Kidney (tissue), 14 donors: ENCODE results near the gene SEC24D. TPM values are rescaled to one million over a fixed set of nuclear protein-coding genes. Genes with fewer than 3 reads are reported as not detected.

Experiments
- DNase-seq, 5 donors: peaks; one replicate each; pipeline ENCODE4 v3.0.0-alpha.2; 2013 to 2020
- FAIRE-seq: peaks from 2 replicates; lab custom pipeline; 2012; peaks lifted over from hg19 to GRCh38; lab: Jason Lieb, UNC
- H3K27ac ChIP-seq, 2 donors: one replicate each; pipeline ENCODE4 v1.7.0; 2013; ENCODE audit warnings: low read depth in 2 of 2, low read length in 2 of 2, inconsistent platforms in 1 of 2
- H3K27me3 ChIP-seq: one replicate; pipeline ENCODE4 v1.7.1; 2013; ENCODE audit warnings: low read length, inconsistent platforms; ENCODE audit not compliant: control insufficient read depth, insufficient read depth
- H3K36me3 ChIP-seq, 3 donors: one replicate each; pipeline versions ENCODE4 v1.7.0 to v1.7.1; 2013; ENCODE audit warnings: low read length in 3 of 3, control low read depth in 1 of 3, inconsistent platforms in 1 of 3; ENCODE audit not compliant: insufficient read depth in 3 of 3, control insufficient read depth in 2 of 3
- H3K4me1 ChIP-seq, 3 donors: one replicate each; pipeline versions ENCODE4 v1.7.0 to v1.7.1; 2013; ENCODE audit warnings: low read length in 3 of 3, inconsistent platforms in 1 of 3, low read depth in 1 of 3; ENCODE audit not compliant: control insufficient read depth in 2 of 3, insufficient read depth in 2 of 3
- H3K4me3 ChIP-seq, 3 donors: one replicate each; pipeline versions ENCODE4 v1.7.0 to v1.8.1; 2013; ENCODE audit warnings: low read length in 3 of 3, control low read depth in 1 of 3, inconsistent platforms in 1 of 3
- H3K9ac ChIP-seq, 3 donors: one replicate each; pipeline versions ENCODE4 v1.7.0 to v1.7.1; 2013; ENCODE audit warnings: low read length in 3 of 3, control low read depth in 1 of 3, inconsistent platforms in 1 of 3
- H3K9me3 ChIP-seq, 3 donors: one replicate each; pipeline versions ENCODE4 v1.7.0 to v1.7.1; 2013; ENCODE audit warnings: low read length in 3 of 3, control low read depth in 1 of 3, inconsistent platforms in 1 of 3; ENCODE audit not compliant: control insufficient read depth in 2 of 3, insufficient read depth in 1 of 3
- intact Hi-C: fragments of 100-400 bp; cut with DNase I; formaldehyde crosslinking; loops from one replicate; pipeline ENCODE4 v1.11.1; 2022
- polyA plus RNA-seq: library from polyadenylated mRNA; stranded (reverse); fragments of 350-450 nt; fragmentation: Illumina TruSeq; extraction: RNeasy Lipid Tissue Mini Kit (QIAGEN cat#74804); gene quantifications from one replicate; pipeline ENCODE4 v1.2.3, GENCODE V29; 2014; ENCODE audit warnings: low read depth, low replicate concordance; ENCODE audit not compliant: insufficient read depth
- total RNA-seq: library from RNA; stranded (reverse); fragmentation: NEBNext Ultra II Directional; extraction: Animal tissue kit (Norgen Biotek cat#: 25700); gene quantifications from one replicate; pipeline ENCODE4 v1.2.1, GENCODE V29; 2021
- TF ChIP-seq, protein P1 (sequence below): IDR thresholded peaks from 3 replicates; pipeline ENCODE4 v1.5.1; 2012; ENCODE audit warnings: mild to moderate bottlenecking, moderate library complexity, borderline replicate concordance; ENCODE audit not compliant: insufficient read depth; ENCODE audit errors: extremely low read depth
- donor health status: control.
- donor health status: control.
- donor health status: control.
- donor health status: control.
- donor health status: control.
- donor health status: DM: yes; HTN: yes; CAD: no.
- donor health status: Normal renal cell carcinoma (clear cell type).

Gene SEC24D
- total and polyA plus RNA-seq, 2 donors from 2014 or later = 5.9 to 45.4 TPM

GRCh38 chr4:118866442-118866841 is 30.5 kb upstream of the SEC24D start:
- FAIRE-seq = no peak
- no peak for DNase-seq
- Histone ChIP-seq H3K27me3 (no peaks in the 10 kb centered on the region), H3K4me3 (no peak overlapping the region), H3K36me3 (no peaks in the 10 kb centered on the region), H3K4me1 (no peaks in the 10 kb centered on the region), H3K9me3 (no peaks in the 10 kb centered on the region), H3K9ac (no peak overlapping the region), H3K27ac (no peak overlapping the region)
- intact Hi-C loops = no loop called here
- TF ChIP-seq, protein P1, sequence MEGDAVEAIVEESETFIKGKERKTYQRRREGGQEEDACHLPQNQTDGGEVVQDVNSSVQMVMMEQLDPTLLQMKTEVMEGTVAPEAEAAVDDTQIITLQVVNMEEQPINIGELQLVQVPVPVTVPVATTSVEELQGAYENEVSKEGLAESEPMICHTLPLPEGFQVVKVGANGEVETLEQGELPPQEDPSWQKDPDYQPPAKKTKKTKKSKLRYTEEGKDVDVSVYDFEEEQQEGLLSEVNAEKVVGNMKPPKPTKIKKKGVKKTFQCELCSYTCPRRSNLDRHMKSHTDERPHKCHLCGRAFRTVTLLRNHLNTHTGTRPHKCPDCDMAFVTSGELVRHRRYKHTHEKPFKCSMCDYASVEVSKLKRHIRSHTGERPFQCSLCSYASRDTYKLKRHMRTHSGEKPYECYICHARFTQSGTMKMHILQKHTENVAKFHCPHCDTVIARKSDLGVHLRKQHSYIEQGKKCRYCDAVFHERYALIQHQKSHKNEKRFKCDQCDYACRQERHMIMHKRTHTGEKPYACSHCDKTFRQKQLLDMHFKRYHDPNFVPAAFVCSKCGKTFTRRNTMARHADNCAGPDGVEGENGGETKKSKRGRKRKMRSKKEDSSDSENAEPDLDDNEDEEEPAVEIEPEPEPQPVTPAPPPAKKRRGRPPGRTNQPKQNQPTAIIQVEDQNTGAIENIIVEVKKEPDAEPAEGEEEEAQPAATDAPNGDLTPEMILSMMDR = no peak

DNA sequence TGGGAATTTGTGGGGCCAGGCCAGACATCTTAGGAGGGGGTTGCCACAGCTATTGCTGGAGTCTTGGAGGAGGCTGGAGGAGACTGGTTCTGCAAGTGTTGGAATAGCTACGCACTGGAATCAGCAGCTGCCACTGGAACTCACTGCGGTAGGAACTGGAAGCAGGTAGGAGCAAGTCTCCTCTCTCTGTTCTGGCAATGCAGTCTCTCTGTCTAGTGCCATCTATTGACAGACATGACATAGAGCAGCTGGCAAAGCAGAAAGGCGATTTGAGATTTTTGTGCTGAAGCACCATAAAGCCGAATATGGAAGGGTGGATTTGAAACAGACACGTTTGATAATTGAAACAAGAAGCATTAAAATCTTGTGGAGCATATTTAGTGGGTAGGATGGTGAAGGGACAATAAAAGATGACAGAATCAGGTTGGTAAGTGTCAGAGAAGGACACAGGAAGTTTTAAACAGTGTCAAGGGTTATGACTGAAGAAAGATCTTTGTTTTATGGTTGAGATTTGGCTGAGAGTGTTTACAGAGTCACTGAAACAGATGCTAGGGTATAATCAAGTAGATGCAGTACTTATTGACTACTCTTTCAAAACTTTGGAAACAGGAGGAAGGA is 29.3 kb upstream of the SEC24D start:
- no peaks in the 10 kb centered on the region for H3K27me3 ChIP-seq
- DNase-seq = peak in 3 of 5 donors; percentile 33 to 64 (median 51)
- intact Hi-C loops = no loop called here
- H3K9ac ChIP-seq = no peak overlapping the region
- FAIRE-seq = peak; percentile 86
- H3K4me3 ChIP-seq = no peak overlapping the region
- no peaks in the 10 kb centered on the region for H3K36me3 ChIP-seq
- TF ChIP-seq, protein P1 = peak; percentile 76
- no peaks in the 10 kb centered on the region for H3K9me3 ChIP-seq
- no peak overlapping the region for H3K27ac ChIP-seq
- no peaks in the 10 kb centered on the region for H3K4me1 ChIP-seq

DNA sequence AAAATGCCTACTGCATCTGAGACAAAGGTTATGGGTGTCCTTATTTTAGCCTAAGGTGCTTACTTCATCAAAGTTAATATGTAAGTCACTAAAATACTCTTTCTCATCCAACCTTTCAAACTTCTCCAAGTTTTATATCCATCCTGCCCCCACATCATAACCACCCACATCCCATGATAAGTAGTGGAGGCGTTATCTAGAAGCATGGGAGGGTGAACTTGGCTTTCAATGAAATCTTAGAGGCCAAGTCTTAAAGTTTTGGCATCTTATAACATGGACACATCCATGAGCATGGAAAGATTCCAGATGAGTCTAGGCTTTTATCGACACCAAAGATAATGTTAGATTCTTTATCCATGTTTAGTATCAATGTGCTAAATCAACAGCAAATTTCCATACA is 22.9 kb upstream of the SEC24D start:
- H3K27me3 ChIP-seq = no peaks in the 10 kb centered on the region
- H3K9ac ChIP-seq = no peak overlapping the region
- H3K36me3 ChIP-seq = no peaks in the 10 kb centered on the region
- no peak for DNase-seq
- no peaks in the 10 kb centered on the region for H3K4me1 ChIP-seq
- no peaks in the 10 kb centered on the region for H3K9me3 ChIP-seq
- intact Hi-C loops = no loop called here
- H3K27ac ChIP-seq = no peak overlapping the region
- TF ChIP-seq, protein P1 = no peak
- no peak for FAIRE-seq
- H3K4me3 ChIP-seq = no peak overlapping the region

GRCh38 chr4:118857760-118858159 is 21.8 kb upstream of the SEC24D start:
- no peak for FAIRE-seq
- intact Hi-C loops = no loop called here
- H3K4me1 ChIP-seq = no peaks in the 10 kb centered on the region

More at GRCh38 chr4:118857760-118858159, 21.8 kb upstream of the SEC24D start:
- Histone ChIP-seq H3K27ac (no peak overlapping the region), H3K4me3 (no peak overlapping the region), H3K36me3 (no peaks in the 10 kb centered on the region), H3K9me3 (no peaks in the 10 kb centered on the region), H3K27me3 (no peaks in the 10 kb centered on the region), H3K9ac (no peak overlapping the region)
- TF ChIP-seq, protein P1 = no peak
- DNase-seq = no peak
